H1 (cell line): ENCODE measurements around the gene CORO7. TPM values are rescaled to one million over a fixed set of nuclear protein-coding genes. Genes with fewer than 3 reads are reported as not detected.
"Not testable (repeated sequence)": the region's sequence is repeated elsewhere in the genome, so short reads cannot be mapped to it uniquely, and the experiment has no call there.

Experiments
- CTCF ChIA-PET: fragments of 300-600 bp; sonication (Branson Sonifier 250); formaldehyde crosslinking; loops from one replicate; lab custom pipeline; 2021; ENCODE audit not compliant: partially characterized antibody; lab: Charles Lee
- POLR2A ChIA-PET: fragments of 300-600 bp; sonication (Branson Sonifier 250); formaldehyde crosslinking; loops from one replicate; lab custom pipeline; 2021; ENCODE audit warnings: inconsistent platforms; ENCODE audit not compliant: partially characterized antibody; lab: Charles Lee
- DNase-seq, 2 experiments: peaks; one replicate each; pipeline versions ENCODE4 v3.0.0 to v3.0.0-alpha.2; 2010 to 2022; ENCODE audit warnings: low spot score in 2 of 2, low read depth in 1 of 2, mixed read lengths in 1 of 2
- FAIRE-seq: peaks from 2 replicates; lab custom pipeline; 2011; peaks lifted over from hg19 to GRCh38; lab: Jason Lieb, UNC
- H2AFZ ChIP-seq: 2 replicates; pipeline ENCODE4 v1.8.1; 2012; ENCODE audit warnings: low read length, inconsistent platforms
- H2AK5ac ChIP-seq: 2 replicates; pipeline ENCODE4 v1.6.1; 2013; ENCODE audit warnings: low read depth, low read length
- H2BK120ac ChIP-seq: replicated peaks from 2 replicates; pipeline ENCODE3; 2013; ENCODE audit warnings: low read depth, low read length, inconsistent platforms
- H2BK12ac ChIP-seq: 2 replicates; pipeline ENCODE4 v1.6.1; 2013; ENCODE audit warnings: low read depth, low read length
- H2BK15ac ChIP-seq: 2 replicates; pipeline ENCODE4 v1.6.1; 2013; ENCODE audit warnings: low read length
- H2BK20ac ChIP-seq: 2 replicates; pipeline ENCODE4 v1.6.1; 2013; ENCODE audit warnings: low read length
- H2BK5ac ChIP-seq: 2 replicates; pipeline ENCODE4 v1.6.1; 2013; ENCODE audit warnings: low read depth, low read length
- H3K14ac ChIP-seq: 2 replicates; pipeline ENCODE4 v1.6.1; 2013; ENCODE audit warnings: inconsistent platforms; ENCODE audit not compliant: insufficient read length
- H3K18ac ChIP-seq: 2 replicates; pipeline ENCODE4 v1.6.1; 2013; ENCODE audit warnings: low read length; ENCODE audit errors: extremely low read depth
- H3K23ac ChIP-seq: 2 replicates; pipeline ENCODE4 v1.6.1; 2013; ENCODE audit warnings: inconsistent platforms; ENCODE audit not compliant: insufficient read length
- H3K23me2 ChIP-seq: 2 replicates; pipeline ENCODE4 v1.6.1; 2013; ENCODE audit warnings: low read depth, low read length
- H3K27ac ChIP-seq: 2 replicates; pipeline ENCODE4 v1.6.1; 2011; ENCODE audit warnings: low read depth, low read length, inconsistent platforms
- H3K27me3 ChIP-seq, 4 experiments: replicated peaks in 1 of 4; 1 replicate in 1 of 4; 2 replicates in 3 of 4; pipeline versions ENCODE4 v1.6.1 to v1.8.1; 2011 to 2013; ENCODE audit warnings: low read length in 3 of 4, mild to moderate bottlenecking in 3 of 4, inconsistent platforms in 2 of 4, mixed read lengths in 2 of 4, moderate library complexity in 1 of 4; ENCODE audit not compliant: control insufficient read depth in 3 of 4, insufficient read depth in 3 of 4; ENCODE audit errors: extremely low read depth in 1 of 4
- H3K36me3 ChIP-seq, 4 experiments: 2 replicates each; pipeline versions ENCODE4 v1.6.1 to v1.8.1; 2011 to 2013; ENCODE audit warnings: mild to moderate bottlenecking in 4 of 4, low read length in 3 of 4, moderate library complexity in 2 of 4, control low read depth in 1 of 4, inconsistent platforms in 1 of 4; ENCODE audit not compliant: insufficient read depth in 4 of 4, control insufficient read depth in 2 of 4
- H3K4ac ChIP-seq: replicated peaks from 2 replicates; pipeline ENCODE3; 2013; ENCODE audit warnings: low read length, low read depth, mixed read lengths, inconsistent platforms; ENCODE audit not compliant: insufficient read length
- H3K4me1 ChIP-seq, 4 experiments: replicated peaks in 1 of 4; 1 replicate in 1 of 4; 2 replicates in 3 of 4; pipeline versions ENCODE4 v1.6.1 to v1.8.1; 2011 to 2013; ENCODE audit warnings: low read length in 3 of 4, inconsistent platforms in 2 of 4, mixed read lengths in 1 of 4; ENCODE audit not compliant: insufficient read depth in 4 of 4, control insufficient read depth in 3 of 4
- H3K4me2 ChIP-seq, 2 experiments: 2 replicates each; pipeline versions ENCODE4 v1.6.1 to v1.8.1; 2011 to 2013; ENCODE audit warnings: low read depth in 2 of 2, low read length in 2 of 2, control low read depth in 1 of 2, inconsistent platforms in 1 of 2, mild to moderate bottlenecking in 1 of 2; ENCODE audit not compliant: insufficient read depth in 1 of 2
- H3K4me3 ChIP-seq, 4 experiments: fragments of 200-600, 300-600 bp in 1 of 4; sonication (generic), shearing (Covaris generic), sonication (Bioruptor Twin) in 1 of 4; 2 replicates each; pipeline versions ENCODE4 v1.5.1 to v1.8.1; 2011 to 2016; ENCODE audit warnings: low read length in 4 of 4, low read depth in 3 of 4, control low read depth in 2 of 4, inconsistent platforms in 2 of 4, mild to moderate bottlenecking in 2 of 4, mixed read lengths in 1 of 4, moderate library complexity in 1 of 4; ENCODE audit not compliant: insufficient read depth in 2 of 4; ENCODE audit errors: extremely low read depth in 1 of 4
- H3K56ac ChIP-seq: replicated peaks from 2 replicates; pipeline ENCODE3; 2013; ENCODE audit warnings: low read depth, mild to moderate bottlenecking, mixed read lengths, low read length, inconsistent platforms; ENCODE audit not compliant: insufficient read length
- H3K79me1 ChIP-seq: 2 replicates; pipeline ENCODE4 v1.6.1; 2013; ENCODE audit warnings: low read depth, low read length, control low read depth
- H3K79me2 ChIP-seq, 2 experiments: 2 replicates each; pipeline versions ENCODE4 v1.6.1 to v1.8.1; 2012 to 2013; ENCODE audit warnings: low read length in 2 of 2, mild to moderate bottlenecking in 2 of 2, inconsistent platforms in 1 of 2; ENCODE audit not compliant: insufficient read depth in 2 of 2, control insufficient read depth in 1 of 2
- H3K9ac ChIP-seq, 4 experiments: replicated peaks in 1 of 4; 1 replicate in 1 of 4; 2 replicates in 3 of 4; pipeline versions ENCODE4 v1.6.1 to v1.8.1; 2011 to 2013; ENCODE audit warnings: low read depth in 3 of 4, low read length in 3 of 4, control low read depth in 2 of 4, mild to moderate bottlenecking in 2 of 4, moderate library complexity in 2 of 4, inconsistent platforms in 1 of 4; ENCODE audit errors: extremely low read depth in 1 of 4
- H3K9me3 ChIP-seq, 2 experiments: 2 replicates each; pipeline versions ENCODE4 v1.6.1 to v1.8.1; 2012 to 2013; ENCODE audit warnings: mild to moderate bottlenecking in 2 of 2, moderate library complexity in 2 of 2, control low read depth in 1 of 2, inconsistent platforms in 1 of 2, low read depth in 1 of 2, low read length in 1 of 2, mixed read lengths in 1 of 2; ENCODE audit not compliant: insufficient read depth in 2 of 2
- H4K20me1 ChIP-seq, 2 experiments: replicated peaks in 1 of 2; 2 replicates each; pipeline versions ENCODE3 to v1.8.1; 2011 to 2013; ENCODE audit warnings: inconsistent platforms in 2 of 2, low read length in 2 of 2, mild to moderate bottlenecking in 1 of 2; ENCODE audit not compliant: insufficient read depth in 2 of 2, control insufficient read depth in 1 of 2
- H4K5ac ChIP-seq: 2 replicates; pipeline ENCODE4 v1.6.1; 2013; ENCODE audit warnings: low read length, low read depth, mixed read lengths, inconsistent platforms; ENCODE audit not compliant: insufficient read length
- H4K8ac ChIP-seq: 2 replicates; pipeline ENCODE4 v1.8.0; 2013; ENCODE audit warnings: mild to moderate bottlenecking, moderate library complexity, low read length, inconsistent platforms; ENCODE audit not compliant: insufficient read depth; ENCODE audit errors: extremely low read depth
- H4K91ac ChIP-seq: replicated peaks from 2 replicates; pipeline ENCODE3; 2013; ENCODE audit warnings: low read length, mixed read lengths, inconsistent platforms; ENCODE audit not compliant: insufficient read length
- WGBS, 2 experiments: shearing (Covaris generic) in 1 of 2; methylation state at CpG; one replicate each; pipeline versions ENCODE4 v1.1.6 to v1.1.7; 2013 to 2015; ENCODE audit warnings: low lambda C conversion rate in 2 of 2, mixed read lengths in 2 of 2, inconsistent platforms in 1 of 2, low coverage in 1 of 2, missing lambda C conversion rate in 1 of 2; ENCODE audit not compliant: insufficient replicate concordance in 2 of 2, insufficient coverage in 1 of 2, insufficient read length in 1 of 2; ENCODE audit errors: extremely low coverage in 1 of 2, missing lambda C conversion rate in 1 of 2; 5-methylcytosine and 5-hydroxymethylcytosine counted together
- polyA plus RNA-seq, 7 experiments: library from polyadenylated mRNA; depleted of rRNA in 3 of 7; stranded (reverse) in 5 of 7; unstranded in 2 of 7; fragments of >200 nt in 5 of 7; fragments of 200-250 nt in 2 of 7; gene quantifications; 1 replicate in 5 of 7; 2 replicates in 1 of 7; 4 replicates in 1 of 7; pipeline versions ENCODE4 v1.2.1 to v1.2.3, GENCODE V29; 2011 to 2013; ENCODE audit warnings: missing spikeins in 2 of 7, mixed read lengths in 2 of 7
- total RNA-seq: library from RNA; stranded (reverse); fragmentation: NEBNext Ultra II Directional; extraction: Animal tissue kit (Norgen Biotek cat#: 25700); gene quantifications from 2 replicates; pipeline ENCODE4 v1.2.1, GENCODE V29; 2021

The CORO7 gene
- total and polyA plus RNA-seq, 2 of the 8 experiments (the other 6 are each of a cell fraction or from before 2014, with no cell fraction given) = 25.2 to 29.8 TPM

GRCh38 chr16:4333714-4334113, 82.7 kb downstream of the CORO7 start:
- POLR2A ChIA-PET = interaction anchor here (1.2 to 16.2 kb wide), 5 partner anchors 8 to 61 kb away, joined by 3 to 154 read pairs (median 21); partner anchors contain the start of genes GLIS2, PAM16 and TFAP4
- not testable (repeated sequence) for H3K56ac ChIP-seq, FAIRE-seq, H3K4me3 ChIP-seq, H2AFZ ChIP-seq, DNase-seq, H2BK5ac ChIP-seq, H3K27me3 ChIP-seq, H3K79me2 ChIP-seq, H3K4ac ChIP-seq, H3K18ac ChIP-seq, H3K23ac ChIP-seq, H2BK15ac ChIP-seq, H3K14ac ChIP-seq, H2AK5ac ChIP-seq, H4K91ac ChIP-seq, H2BK12ac ChIP-seq, H4K5ac ChIP-seq, H2BK120ac ChIP-seq, H3K79me1 ChIP-seq, H4K8ac ChIP-seq, H3K27ac ChIP-seq, H3K4me2 ChIP-seq, H3K4me1 ChIP-seq, H3K9me3 ChIP-seq, H2BK20ac ChIP-seq, H3K9ac ChIP-seq, H3K23me2 ChIP-seq, H3K36me3 ChIP-seq
- 92% methylated on average over 9 of the region's 9 CpGs; no CpG with 5 or more reads in 1 of the 2 experiments for WGBS, 2 experiments
- peaks cover 8 to 21% of the 10 kb centered on the region in 2 experiments for H4K20me1 ChIP-seq
- CTCF ChIA-PET = interaction anchor here (1.1 to 17.1 kb wide), 10 partner anchors 13 to 73 kb away, joined by 3 to 211 read pairs (median 55); no protein-coding TSS in a partner anchor
